Mucosa of gallbladder (tissue), 1 donor: ENCODE data around the gene NOL9. TPM values are rescaled to one million over a fixed set of nuclear protein-coding genes. Genes with fewer than 3 reads are reported as not detected.
"Not testable (repeated sequence)": the region's sequence is repeated elsewhere in the genome, so short reads cannot be mapped to it uniquely, and the experiment has no call there.

ENCODE experiments used
- DNase-seq: peaks from one replicate; pipeline ENCODE4 v3.0.0-alpha.2; 2020; ENCODE audit warnings: low spot score
- total RNA-seq: library from RNA; stranded (reverse); gene quantifications from one replicate; pipeline ENCODE4 v1.2.1, GENCODE V29; 2021
- donor health status: DM: no; HTN: no; CAD: no.

The NOL9 gene
- 24.2 TPM for total RNA-seq

DNA sequence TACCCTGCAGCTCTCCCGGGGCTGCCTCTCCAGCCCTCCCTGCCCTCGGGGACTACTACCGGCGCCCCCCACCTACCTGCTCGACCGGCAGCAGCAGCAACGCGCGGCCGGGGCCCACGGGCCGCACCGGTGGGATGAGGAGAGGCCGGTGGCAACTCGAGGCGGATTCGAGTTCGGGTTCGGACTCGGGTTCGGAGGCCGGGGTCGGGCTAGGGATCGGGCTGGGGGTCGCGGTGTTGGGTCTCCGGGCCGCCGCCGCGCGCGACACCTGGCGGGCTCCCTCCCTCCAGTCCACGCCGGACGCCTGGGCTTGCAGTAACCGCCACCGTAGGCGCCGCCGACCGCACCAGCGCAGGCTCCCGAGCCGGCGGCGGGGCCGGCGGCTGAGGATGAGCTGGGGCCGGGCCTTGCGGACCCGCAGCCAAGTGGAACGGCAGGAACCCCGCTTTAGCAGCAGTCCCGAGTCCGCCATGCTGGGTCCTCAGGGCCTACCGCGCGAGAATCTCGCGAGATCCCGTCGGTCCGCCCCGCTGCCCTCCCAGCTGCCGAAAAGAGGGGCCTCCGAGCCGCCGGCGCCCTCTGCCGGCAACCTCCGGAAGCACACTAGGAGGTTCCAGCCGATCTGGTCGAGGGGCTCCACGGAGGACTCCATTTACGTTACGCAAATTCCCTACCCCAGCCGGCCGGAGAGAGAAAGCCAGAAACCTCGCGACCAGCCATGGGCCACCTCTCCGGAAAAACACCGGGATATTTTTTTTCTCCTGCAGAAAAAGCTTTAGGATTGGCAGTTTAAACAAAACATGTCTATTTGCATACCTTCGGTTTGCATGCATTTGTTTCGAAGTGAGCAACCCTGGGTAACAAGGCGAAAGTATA is at the start of gene NOL9:
TSS of gene NOL9 (minus strand) at position 483 of the 876 bp plus-strand sequence. CDS start at position 472, 11 bp downstream.
- peak; percentile 97 for DNase-seq

DNA sequence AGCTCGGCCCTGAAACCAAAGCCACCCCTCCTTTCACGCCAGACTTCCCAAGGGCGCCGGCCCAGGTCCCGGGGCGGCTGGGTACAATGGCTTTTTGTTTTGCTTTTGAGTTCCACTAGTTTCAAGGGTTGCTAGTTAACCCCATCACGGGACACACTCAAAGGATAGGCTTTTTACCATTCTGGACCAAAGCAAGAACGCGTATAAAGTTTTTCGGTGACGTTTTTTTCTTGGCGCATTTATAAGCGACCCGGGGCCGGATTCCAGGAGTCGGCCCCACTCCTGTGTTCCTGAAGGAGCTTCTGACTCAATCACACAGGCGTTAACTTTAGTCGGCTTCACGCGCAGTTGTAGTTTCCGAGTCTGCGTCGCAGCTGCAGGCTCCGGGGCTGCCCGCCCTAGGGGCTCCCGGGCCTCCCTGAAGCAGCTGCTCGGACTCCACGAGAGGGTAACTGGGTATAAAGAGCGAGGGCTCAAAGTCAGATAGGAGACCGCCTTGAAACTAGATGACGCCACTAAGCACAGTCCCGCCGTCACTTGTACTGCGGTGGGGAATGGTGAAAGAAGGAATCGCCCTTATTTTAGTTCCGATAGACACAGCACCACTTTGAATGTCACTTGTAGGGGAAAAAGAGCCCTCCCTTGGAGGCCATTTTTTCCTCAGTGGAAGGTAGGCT is 49.1 kb upstream of the NOL9 start:
- peak; percentile 53 for DNase-seq

DNA sequence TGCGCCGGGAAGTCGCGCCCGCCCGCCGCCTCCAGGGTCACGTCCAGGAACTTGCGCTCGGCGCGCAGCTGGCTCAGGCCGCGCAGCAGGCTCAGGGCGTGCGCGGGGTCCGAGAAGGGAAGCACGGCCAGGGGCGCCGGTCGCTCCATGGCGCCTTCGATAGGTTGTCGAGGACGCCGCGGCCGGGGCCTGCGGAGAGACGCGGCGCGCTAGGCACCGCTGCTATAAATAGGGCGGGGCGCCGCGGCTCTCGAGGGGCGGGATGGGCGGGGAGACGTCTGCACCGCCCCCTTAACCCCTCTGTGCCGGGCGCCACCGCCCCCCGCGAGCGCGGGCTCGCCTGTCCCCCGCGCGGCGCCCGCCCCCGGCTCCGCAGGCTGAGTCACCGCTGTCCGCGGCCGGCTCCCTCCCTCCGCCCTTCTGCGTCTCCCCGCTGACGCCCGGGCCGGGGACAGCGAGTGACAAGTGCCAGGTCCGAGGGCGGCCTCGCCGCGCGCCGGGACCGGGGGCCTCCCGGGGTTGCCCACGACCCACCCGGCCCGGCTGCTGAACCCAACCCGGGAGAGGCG is 48.4 kb upstream of the NOL9 start, which contains the start of gene KLHL21:
TSS of gene KLHL21 (minus strand) at position 201 of the 569 bp plus-strand sequence. CDS start at position 149, 52 bp downstream.
- DNase-seq = peak; percentile 85

DNA sequence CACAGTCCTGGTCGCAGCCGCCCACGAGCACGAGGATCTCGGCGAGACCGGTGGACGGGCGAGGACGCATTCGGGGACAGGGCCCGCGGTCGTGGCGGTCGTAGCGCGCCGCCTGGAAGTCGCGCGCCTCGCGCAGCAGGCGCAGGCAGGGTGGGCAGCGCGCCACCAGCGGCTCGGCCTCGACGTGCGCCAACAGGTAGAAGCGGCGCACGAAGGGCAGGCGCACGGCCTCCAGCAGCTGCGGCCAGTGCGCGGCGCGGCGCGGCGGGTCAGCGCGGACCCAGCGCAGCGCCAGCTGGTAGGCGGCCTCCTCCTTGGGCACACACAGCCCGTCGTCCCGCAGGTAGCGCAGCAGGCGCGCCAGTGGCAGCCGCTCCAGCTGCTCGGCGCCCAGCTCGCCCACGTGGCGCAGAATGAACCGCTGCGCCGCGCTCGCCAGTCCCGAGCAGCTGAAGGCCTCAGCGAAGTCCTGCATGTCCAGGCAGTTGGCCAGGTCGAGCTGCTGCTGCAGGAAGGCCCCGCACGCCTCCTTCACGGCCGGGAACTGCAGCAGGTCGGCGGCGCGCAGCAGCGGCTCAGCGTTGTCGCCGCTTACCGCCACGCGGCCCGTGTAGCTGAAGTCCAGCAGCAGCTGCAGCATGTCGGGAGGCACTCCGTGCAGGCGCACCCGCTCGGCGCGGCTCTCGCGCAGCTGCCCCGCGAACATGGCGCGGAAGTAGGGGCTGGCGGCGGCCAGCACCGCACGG is 47.8 kb upstream of the NOL9 start:
- DNase-seq = peak; percentile 37

DNA sequence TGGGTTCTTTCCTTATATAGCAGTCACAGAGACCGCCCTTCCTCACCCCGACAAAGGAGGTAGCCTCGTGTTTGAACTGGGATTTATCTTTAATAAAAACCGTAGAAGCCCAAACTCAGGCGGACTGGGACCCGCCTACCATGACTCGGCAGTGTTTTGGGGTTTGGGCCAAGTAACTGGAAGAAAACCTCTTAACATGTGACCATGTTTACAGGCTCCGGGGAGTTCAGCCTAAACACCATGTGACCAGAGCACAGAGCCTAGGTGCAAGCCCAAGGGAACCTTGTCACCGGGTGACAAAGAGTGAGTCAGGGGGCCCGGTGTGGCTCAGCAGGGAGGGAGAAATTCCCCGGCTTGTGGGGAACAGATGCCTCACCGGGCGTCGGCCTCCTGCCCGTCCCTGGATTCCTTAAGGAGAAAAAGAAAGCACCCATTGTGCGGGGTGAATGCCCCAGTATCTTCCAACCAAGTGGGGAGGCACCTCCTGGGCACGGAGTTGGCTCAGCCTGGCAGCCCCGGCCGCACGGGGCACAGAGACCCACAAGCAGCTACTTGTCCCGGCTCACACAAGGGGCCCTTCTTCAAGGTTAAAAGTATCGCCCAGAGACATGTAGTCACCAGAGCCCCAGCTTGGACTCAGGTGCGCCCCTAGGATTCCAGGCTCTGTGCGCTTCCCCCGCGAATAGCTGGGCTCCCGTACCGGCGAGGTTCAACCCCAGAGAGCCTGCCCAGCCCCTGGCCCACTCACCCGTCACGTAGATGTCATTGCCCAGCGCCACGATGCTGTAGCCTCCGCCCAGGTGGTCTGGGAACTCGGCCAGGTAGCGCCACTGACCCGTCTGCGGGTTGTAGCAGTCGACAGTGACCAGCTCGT is 47.0 kb upstream of the NOL9 start:
- peak; percentile 87 for DNase-seq

- DNase-seq = no peak
These were observed 46.2 kb upstream of the NOL9 start for GRCh38 chr1:6600410-6601048.

- not testable (repeated sequence) for DNase-seq
These were observed 45.7 kb upstream of the NOL9 start for GRCh38 chr1:6599991-6600390.

DNA sequence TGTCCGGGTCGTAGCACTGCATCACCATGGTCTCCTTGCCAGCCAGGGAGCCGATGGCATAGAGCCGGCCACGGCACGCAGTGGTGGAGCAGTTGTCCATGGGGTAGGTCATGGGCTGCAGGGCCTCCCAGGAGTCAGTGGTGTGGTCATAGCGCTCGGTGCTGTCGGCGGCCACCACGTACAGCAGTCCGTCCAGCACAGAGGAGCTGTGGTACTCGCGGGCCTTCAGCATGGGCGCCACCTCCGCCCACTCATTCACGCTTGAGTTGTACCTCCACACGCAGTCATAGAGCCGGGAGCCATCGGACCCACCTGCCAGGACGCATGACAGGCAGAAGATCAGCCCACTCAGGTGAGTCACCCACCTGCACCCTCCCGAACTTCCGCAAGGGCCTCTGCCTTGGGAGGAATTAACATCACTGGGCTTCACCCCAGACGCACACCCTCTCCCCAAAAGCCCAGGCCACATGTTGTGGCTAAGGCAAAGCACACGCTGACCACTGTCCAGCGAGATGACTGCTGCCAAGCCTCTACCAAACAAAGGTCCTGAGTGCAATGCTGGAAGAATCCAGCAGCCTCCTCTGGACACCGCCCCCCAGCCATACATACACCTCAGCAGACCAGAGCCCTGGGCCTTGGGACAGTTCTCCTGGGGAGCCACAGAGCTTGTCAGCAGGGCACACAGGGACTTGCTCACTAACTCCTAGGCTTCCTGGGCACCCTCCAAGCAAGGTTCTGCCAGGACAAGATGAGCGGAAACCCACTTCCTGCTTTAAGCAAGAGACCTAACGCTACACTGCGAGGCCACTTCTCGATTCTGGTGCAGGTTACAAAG is 45.0 kb upstream of the NOL9 start:
- no peak for DNase-seq

- DNase-seq = no peak
These were observed 43.4 kb upstream of the NOL9 start for GRCh38 chr1:6597777-6598131.

DNA sequence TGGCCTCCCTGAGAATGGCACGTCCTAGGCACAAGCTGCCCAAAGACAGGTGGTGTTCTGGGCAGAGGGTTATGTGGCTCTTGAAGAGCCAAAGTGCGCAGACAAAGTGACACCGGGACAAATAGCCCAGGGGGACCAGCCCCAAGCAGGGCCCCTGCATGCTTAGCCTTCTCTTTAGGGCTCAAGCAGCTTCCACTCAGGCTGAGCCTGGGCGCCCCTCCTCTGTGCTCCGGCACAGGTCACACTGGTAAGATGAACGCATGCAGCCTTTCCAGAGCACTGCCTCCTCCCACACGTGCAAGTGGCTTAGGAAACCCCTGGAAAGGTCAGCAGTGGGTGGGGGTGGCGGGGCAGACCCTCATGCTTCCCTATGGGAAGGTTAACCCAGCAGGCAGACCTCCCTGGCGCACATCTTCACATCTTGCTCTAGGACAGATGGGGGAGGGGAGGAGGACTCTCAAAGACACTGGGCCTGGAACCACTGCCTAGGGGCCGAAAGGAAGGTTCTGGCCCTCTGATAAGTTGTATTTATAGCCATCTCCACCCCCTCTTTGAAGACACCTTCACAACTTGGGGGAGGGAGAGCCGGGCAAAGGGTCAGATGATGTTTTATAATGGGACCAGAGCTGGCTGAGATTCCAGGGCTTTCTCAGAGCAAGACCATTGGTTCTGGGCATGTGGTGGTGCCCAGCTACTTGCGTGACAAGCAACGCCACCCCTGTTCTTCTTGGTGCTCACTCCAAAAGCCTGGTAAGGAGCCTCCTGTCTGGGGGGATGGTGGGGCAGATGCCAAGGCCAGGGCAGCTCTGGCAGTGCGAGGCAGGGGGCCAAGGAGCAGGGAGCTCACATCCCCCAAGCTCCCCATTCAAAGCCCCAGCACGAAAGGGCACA is 42.8 kb upstream of the NOL9 start:
- no peak for DNase-seq

- DNase-seq = no peak
These were observed 42.0 kb upstream of the NOL9 start for GRCh38 chr1:6596351-6596750.

DNA sequence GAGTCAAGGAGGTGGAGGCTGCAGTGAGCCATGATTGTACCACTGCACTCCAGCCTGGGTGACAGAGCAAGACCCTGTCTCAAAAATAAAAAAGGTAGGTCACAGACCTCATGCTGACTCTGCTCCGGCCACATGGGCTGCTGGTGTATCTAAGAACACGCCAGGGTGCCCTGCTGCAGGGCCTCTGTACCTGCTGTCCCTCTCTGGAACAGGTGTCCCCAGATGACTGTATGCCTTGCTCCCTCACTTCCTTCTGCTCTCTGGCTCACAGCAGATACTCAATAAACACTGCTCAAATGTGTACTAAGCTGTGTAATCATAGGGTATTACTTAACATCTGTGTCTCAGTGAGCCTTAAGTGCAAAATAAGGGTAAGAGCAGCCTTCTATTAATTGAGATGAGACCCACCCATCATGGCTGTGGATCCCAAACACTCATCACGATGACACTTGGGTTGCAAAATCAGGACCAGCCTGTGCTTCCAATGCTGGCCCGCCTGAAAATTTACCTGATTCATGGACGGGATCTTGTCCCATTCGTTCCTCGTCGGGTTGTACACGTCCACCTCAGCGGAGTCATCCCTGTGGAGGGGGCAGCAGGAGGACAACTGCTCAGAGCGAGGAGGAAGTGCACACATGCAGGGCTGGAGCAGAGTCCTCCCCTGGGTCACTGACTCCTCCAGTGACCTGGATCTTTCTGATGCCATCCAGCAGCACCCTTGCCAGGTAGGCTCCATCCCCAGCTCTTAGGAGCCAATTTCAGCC is 40.8 kb upstream of the NOL9 start:
- no peak for DNase-seq

DNA sequence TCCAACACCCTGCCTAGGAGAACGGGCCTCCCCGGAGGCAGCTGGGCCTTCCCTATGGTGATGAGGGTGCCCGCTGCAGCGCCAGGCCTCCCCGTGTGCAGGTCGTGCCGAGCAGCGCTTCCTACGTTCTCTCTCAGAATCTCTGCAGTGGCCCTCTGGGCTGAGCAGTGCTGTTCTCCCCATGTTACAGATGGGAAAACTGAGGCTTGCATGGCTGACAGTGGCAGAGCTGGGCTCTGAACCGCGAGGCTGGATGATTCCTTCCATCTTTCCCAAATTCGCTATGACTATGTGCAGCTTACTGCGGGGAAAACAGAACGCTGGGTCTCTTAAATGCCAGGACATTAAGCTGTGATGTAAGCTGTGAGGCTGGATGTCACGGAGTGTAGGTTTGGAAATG is 39.5 kb upstream of the NOL9 start:
- no peak for DNase-seq

DNA sequence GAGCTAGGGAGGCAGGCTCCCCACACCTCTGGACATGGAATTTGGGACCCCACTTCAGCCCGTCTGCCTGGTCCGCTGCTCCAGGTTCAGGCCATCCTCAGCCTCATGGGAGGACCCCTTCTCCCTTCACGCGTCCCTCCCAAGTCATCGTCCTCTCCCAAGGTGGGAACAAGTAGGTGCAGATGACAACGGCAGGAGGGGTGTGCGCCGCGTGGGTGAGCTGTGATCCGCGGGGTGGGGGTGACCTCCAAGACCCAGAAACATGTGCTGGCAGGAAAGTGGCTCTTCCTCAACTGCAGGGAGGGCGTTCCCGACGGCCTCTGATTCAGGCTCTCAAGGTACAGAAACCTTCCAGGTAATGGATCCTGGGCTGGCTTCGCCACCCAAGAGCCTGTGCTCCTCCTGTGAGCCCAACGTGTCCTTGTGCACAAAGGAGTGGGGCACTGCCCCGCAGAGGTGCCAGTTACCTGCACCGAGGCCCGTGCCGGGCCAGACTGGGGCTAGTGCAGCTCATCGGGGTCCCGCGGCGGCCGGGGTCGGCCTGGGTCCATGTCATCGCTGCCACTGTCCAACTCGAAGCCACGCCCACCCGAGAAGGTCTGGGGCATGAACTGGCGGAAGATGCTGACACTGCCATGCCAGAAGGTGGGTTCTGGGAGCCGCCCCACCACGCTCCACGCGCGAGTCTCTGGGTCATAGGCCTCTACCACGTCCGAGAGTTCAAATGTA is 38.7 kb upstream of the NOL9 start:
- DNase-seq = no peak

GRCh38 chr1:6592441-6592840 is 38.1 kb upstream of the NOL9 start:
- no peak for DNase-seq

- no peak for DNase-seq
These were observed 37.3 kb upstream of the NOL9 start for GRCh38 chr1:6591644-6592043.

GRCh38 chr1:6591222-6591621 is 36.9 kb upstream of the NOL9 start:
- DNase-seq = no peak
